GM18868 (cell line): Measurements from ENCODE around the gene RGS7BP.

Experiments
- ATAC-seq: cut with Tn5 transposase; IDR thresholded peaks from one replicate; pipeline ENCODE4 v1.9.1; 2021; ENCODE audit warnings: mild to moderate bottlenecking, moderate library complexity; ENCODE audit not compliant: unreplicated experiment

RGS7BP gene

DNA sequence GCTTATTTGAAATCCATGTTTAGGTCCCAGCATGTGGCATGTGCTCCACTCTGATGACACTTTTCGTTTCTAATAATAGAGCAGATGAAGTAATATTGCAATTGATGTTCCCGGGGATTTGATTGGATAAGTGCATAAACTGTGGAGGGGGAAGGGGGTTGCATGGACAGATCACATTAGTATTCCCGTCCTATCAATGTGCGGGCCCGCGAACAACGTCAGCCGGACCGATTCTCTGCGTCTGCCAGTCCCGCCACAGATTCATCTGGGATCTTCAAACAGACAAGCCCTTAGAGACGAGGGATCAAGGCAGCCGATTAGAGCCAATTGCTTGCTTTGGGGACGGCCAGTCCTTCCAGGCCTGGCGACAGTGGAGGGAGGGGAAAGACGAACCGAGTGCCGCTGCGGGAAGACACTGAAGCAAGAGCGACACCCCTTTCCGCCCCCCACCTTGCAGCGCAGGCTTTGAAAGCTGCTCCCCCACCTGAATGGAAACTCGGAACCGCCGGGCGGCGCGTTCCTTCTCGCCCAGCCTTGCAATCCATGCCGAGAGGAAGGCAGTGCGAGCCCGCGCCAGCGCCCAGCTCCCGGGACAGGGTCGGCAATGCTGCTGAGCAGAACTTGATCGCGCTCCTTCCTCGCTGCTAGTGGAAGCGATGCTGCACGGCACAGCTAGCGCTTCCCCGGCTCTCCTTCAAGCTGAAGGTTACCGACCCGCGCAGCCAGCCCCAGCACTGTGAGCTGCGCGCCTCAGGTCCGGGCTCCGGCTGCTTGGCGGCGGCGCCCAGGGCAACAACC lies at the start of gene RGS7BP:
Gene RGS7BP (plus strand): TSS at position 247 of the 798 bp plus-strand sequence. CDS start 610 bp downstream, outside the sequence.
- peak; percentile 71 for ATAC-seq

DNA sequence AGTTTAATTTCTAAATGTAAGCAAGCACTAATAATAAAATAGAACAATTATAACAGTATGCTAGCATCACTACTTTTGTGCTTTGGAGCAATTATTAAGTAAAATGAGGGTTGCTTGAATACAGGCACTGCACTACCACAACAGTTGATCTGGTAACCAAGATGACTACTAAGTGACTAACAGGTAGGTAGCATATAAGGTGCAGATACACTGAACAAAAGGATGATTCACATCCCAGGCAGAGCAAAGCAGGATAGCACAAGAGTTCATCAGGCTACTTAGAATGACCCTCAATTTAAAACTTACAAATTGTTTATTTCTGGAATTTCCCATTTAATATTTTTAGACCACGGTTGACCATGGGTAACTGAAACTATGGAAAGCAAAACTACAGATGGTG lies 48.0 kb upstream of the RGS7BP start:
- no peak for ATAC-seq

DNA sequence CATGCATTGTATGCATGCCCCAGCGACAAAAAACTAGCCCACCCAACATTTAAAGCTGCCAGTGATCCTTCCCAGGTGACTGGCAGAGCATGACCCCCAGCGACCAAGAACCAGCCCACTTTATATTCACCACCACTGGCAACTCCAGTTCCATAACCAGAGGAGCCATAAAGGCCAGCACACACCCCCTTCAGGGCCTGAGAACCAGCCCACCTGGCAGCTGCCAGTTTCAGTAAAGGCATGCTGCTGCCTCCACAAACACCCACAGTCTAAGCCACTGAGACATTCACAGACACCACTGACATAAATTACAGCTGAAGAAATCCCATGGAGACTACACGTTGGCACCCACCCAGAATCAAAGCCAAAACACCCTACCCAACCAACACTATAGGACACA lies 46.9 kb upstream of the RGS7BP start:
- no peak for ATAC-seq

- ATAC-seq = no peak
Measured at GRCh38 chr5:64462391-64462790, 43.4 kb upstream of the RGS7BP start.

- no peak for ATAC-seq
Measured at GRCh38 chr5:64486163-64486562, 19.7 kb upstream of the RGS7BP start.

DNA sequence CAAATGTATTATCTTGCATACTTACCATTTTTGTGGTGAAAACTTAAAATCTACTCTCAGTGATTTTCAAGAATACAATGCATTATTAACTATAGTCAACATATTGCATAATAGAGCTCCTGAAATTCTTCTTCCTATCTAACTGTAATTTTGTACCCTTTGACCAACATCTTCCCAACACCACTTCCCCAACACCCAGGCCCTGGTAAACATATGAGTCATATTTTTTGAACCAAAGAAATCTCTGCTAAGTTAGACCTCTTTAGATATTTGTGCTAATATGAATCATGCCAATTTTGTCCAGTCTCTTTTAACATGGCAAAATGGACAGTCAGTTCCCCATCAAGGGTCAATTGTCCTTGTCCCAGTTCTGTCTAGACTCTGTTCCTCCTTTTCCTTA lies 18.5 kb upstream of the RGS7BP start:
- ATAC-seq = no peak

- ATAC-seq = no peak
Measured at GRCh38 chr5:64489857-64490256, 16.0 kb upstream of the RGS7BP start.

DNA sequence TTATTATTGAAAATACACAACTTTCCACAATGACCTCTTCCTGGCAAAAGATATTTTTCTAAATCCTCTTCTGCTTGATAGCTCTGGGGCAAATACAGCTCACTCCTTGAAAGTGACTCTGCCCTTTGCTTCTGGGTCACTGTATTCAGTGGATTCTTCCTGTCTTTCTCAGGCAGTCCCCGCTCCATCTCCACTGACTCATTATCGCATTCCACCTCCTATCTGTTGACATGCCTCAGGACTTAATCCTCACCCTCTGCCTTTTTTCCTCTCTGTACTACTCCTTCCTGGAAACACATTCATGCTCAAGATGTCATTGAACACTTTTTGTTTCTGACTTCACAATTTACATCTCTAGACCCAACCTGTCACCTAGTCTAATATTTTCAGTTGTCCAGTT lies 8.4 kb upstream of the RGS7BP start:
- ATAC-seq = no peak

DNA sequence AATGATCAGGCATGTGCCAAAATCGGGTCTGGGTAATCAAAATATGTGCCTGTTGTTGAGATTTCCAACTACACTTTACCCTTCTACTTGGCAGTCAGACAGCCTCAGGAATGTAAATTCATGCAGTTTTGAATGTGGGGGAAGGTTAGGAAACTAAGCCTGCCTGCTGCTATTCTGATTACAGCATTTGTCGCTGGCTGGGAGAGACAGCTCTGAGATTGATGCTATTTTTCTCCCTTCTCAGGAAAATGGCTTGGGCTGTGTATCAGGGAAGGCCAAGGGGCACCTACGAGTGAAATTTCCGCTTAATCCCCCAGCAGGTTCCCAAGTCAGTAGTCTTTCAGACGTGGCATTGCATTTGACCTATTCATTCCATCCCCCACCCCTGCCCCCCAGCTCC lies 3.6 kb upstream of the RGS7BP start:
- ATAC-seq = no peak

DNA sequence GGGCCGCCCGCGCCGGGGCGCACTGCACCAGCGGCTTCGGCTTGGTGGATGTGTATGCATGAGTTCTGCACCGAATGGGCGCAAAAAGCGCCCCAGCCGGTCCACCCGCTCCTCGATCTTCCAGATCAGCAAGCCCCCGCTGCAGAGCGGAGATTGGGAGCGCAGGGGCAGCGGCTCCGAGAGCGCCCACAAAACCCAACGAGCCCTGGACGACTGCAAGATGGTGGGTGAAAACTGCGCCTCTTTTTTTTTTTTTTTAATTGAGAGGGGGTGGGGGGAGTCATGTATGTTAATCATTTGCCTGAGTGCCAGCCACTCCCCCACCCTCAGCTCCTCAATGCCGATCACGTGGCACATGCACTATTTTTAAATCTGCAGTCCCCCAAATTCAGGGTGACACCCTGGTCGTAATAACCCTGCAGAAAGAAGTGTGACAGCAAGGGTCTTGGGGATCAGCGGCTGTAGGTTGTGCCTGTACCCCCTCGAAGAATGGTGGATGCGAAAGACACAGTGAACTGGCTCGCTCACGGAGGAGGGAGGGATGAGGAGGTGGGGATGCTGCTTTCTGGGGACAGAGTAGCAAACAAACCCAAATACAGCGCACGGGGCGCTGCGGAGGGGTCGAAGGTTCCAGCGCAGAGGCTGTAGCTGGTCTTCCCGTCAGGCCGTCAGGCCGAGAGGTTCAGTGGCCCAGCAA lies 900 bp downstream of the RGS7BP start:
- ATAC-seq = no peak

DNA sequence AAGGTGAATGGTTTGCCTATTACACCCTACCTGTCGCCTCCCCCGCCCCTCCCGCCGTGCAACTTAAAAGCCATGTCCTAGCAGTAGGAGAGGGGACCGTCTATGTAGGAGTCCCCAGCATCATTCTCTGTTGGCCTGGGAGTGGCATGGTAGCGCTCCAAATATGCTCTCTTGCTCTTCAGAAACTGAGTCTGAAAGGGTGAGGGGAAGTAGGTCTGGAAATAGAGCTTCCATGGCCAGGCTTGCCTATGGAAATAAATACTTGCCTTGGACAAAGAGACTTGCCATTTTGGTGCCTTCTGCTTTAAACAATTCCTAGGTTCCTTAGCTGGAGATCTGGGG lies 1.4 kb downstream of the RGS7BP start:
- ATAC-seq = no peak

DNA sequence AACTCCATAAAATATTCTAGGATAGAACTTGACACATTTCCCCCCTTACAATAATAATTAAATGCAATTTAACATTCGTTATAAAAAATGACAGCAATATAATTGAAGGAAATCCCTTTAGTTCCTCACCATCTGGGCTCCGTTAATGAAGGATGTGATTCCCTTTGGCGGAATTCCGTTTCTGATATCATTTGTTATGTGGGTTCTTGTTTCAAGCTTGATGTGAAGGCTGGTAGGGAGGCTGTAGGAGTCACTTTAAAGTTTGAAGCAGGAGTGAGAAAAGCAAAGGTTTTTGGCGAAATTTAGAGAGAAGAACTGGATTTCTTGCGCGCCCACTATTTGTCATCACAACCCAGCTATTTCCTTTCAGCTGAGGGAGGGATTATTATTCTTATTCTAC lies 4.0 kb downstream of the RGS7BP start:
- ATAC-seq = no peak

- no peak for ATAC-seq
Measured at GRCh38 chr5:64513492-64513891, 7.7 kb downstream of the RGS7BP start.

- no peak for ATAC-seq
Measured at GRCh38 chr5:64514612-64515011, 8.8 kb downstream of the RGS7BP start.

DNA sequence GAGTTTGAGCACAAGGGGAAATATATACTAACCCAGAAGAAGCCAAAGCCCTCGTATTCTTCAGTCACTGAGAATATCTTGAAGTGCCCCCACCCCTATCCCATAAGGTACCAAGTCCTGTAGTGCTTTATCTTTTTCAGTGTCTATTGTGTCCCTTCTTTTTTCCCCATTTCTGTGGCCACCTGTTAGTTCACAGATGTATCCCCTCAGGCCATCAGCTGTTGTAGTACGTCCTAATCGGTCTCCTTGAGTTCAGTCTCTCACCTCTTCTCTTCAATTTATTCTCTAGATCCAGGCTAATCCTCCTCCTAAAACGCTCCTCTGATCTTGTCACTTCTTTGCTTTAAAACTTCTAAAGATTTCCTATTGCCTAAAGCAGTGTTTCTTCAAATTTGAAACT lies 10.4 kb downstream of the RGS7BP start:
- no peak for ATAC-seq

GRCh38 chr5:64518793-64519192 lies 13.0 kb downstream of the RGS7BP start:
- peak; percentile 84 for ATAC-seq

DNA sequence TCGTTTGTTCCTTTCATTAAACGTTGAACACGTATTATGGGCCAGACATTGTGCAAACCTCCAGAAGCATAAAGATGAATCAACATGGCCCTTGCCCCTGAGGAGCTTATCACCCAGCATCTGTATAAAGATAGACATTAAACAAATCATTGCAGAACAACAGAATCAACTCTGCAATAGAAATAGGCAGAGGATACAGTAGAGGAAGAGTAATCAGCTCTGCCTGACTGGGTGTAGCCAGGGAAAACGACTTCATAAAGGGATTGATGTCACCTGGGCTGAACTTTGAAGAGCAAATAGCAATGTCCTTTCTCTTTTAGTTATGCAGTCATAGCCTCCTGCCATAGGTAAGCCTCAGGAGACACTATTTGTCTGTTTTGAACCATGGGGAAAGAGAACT lies 13.4 kb downstream of the RGS7BP start:
- peak; percentile 8 for ATAC-seq

DNA sequence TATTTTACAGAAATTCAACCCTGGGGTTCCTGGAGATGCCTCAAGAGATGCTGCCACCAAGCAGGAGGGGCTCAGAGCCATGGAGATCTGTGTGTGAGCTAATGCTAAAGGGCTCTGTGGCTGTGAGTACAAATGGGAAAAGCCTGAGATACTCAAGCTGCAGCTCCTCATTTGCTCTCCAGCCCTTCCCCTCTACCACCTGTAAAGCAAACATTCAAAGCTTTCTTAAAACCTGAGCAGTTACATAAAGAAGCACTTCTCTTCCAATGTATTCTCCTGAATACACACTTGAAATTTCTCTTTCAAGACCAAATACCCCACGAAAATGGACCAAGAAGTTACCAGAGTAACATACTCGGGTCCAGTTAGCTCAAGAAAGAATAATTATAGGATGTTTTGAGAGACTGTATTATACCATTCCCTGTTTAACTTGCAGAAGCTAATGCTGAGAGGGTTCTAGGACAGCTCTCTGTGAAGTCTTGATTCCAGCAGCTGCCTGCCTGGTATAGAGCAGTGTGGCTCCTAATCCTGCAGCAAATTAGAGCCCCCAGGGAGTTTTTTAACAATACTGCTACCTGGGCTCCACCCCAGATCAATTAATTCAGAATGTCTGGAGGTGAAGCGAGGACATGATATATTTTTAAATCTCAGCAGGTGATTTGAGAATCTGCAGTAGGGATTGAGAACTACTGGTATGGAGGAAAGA lies 21.1 kb downstream of the RGS7BP start:
- no peak for ATAC-seq

- ATAC-seq = no peak
Measured at GRCh38 chr5:64530076-64530475, 24.3 kb downstream of the RGS7BP start.

DNA sequence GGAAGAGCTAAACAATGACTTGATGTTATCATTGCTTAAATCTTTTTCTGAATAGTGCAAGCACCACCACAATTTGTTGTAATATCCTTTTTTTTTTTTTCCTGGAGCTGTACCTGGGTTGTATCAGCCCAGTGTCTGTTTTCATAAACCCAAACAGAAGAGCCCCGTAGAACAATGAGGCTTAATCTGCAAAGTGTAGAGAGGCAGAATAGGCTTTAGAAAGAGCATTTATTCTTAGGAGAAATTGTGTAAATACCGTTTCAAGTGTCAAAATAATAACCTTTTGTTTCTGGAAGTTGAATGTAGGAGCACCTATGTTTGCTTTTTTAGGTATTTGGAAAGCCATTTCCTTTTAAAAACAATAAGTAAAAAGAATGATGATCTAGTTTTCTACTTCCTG lies 26.4 kb downstream of the RGS7BP start:
- peak; percentile 32 for ATAC-seq

GRCh38 chr5:64532657-64533056 lies 26.8 kb downstream of the RGS7BP start:
- peak; percentile 30 for ATAC-seq

GRCh38 chr5:64534033-64534432 lies 28.2 kb downstream of the RGS7BP start:
- ATAC-seq = no peak
